ENCODE data around the gene LY6G6D. TPM values are rescaled to one million over a fixed set of nuclear protein-coding genes. Genes with fewer than 3 reads are reported as not detected.
"Not testable (repeated sequence)": the region's sequence is repeated elsewhere in the genome, so short reads cannot be mapped to it uniquely, and the experiment has no call there.

Gene LY6G6D
- total RNA-seq, 1 experiment from 2014 or later, result not detected

GRCh38 chr6:31691564-31692108 is 23.5 kb upstream of the LY6G6D start:
- DNase-seq (ENCODE audit: low read depth), result no peak

GRCh38 chr6:31692353-31692752 is 22.8 kb upstream of the LY6G6D start:
- no peak for DNase-seq (ENCODE audit: low read depth)

GRCh38 chr6:31692886-31693285 is 22.3 kb upstream of the LY6G6D start:
- no peak for DNase-seq (ENCODE audit: low read depth)

- DNase-seq (ENCODE audit: low read depth), result no peak
Measured at GRCh38 chr6:31693535-31693934, 21.6 kb upstream of the LY6G6D start.

GRCh38 chr6:31697555-31697954 is 17.6 kb upstream of the LY6G6D start:
- DNase-seq (ENCODE audit: low read depth), result no peak

GRCh38 chr6:31700740-31701401 is 14.3 kb upstream of the LY6G6D start:
- no peak for DNase-seq (ENCODE audit: low read depth)

- peak; percentile 31 for DNase-seq (ENCODE audit: low read depth)
Measured at GRCh38 chr6:31701666-31702404, 13.3 kb upstream of the LY6G6D start.

GRCh38 chr6:31702405-31702818 is 12.7 kb upstream of the LY6G6D start:
- DNase-seq (ENCODE audit: low read depth), result no peak

GRCh38 chr6:31702819-31703716 is 12.1 kb upstream of the LY6G6D start, which contains the start of gene ABHD16A:
Gene ABHD16A, minus strand, starts transcription at chr6:31703324. Its CDS starts 43 bp downstream, at chr6:31703281.
- DNase-seq (ENCODE audit: low read depth), result peak; percentile 100

GRCh38 chr6:31705931-31706330 is 9.2 kb upstream of the LY6G6D start:
- DNase-seq (ENCODE audit: low read depth), result no peak

- no peak for DNase-seq (ENCODE audit: low read depth)
Measured at GRCh38 chr6:31706599-31706998, 8.5 kb upstream of the LY6G6D start, which contains the start of gene LY6G6F. Gene LY6G6F, plus strand, starts transcription at chr6:31706866. Its CDS starts 41 bp downstream, at chr6:31706907.

- DNase-seq (ENCODE audit: low read depth), result no peak
Measured at GRCh38 chr6:31707701-31708100, 7.4 kb upstream of the LY6G6D start.

- DNase-seq (ENCODE audit: low read depth), result no peak
Measured at GRCh38 chr6:31708224-31708623, 6.9 kb upstream of the LY6G6D start.

GRCh38 chr6:31709157-31709556 is 6.0 kb upstream of the LY6G6D start:
- DNase-seq (ENCODE audit: low read depth), result not testable (repeated sequence)

- DNase-seq (ENCODE audit: low read depth), result no peak
Measured at GRCh38 chr6:31710523-31711219, 4.5 kb upstream of the LY6G6D start.

- no peak for DNase-seq (ENCODE audit: low read depth)
Measured at GRCh38 chr6:31711233-31711632, 3.9 kb upstream of the LY6G6D start.

- no peak for DNase-seq (ENCODE audit: low read depth)
Measured at GRCh38 chr6:31712296-31712695, 2.9 kb upstream of the LY6G6D start.

- DNase-seq (ENCODE audit: low read depth), result no peak
Measured at GRCh38 chr6:31713465-31713864, 1.7 kb upstream of the LY6G6D start.

- no peak for DNase-seq (ENCODE audit: low read depth)
Measured at GRCh38 chr6:31713991-31714684, 1.0 kb upstream of the LY6G6D start.

GRCh38 chr6:31717499-31718222 is 2.5 kb downstream of the LY6G6D start:
- no peak for DNase-seq (ENCODE audit: low read depth)

Measured in Daoy (cell line).